ENCODE results near the gene COL6A3.

COL6A3 gene

GRCh38 chr2:237432484-237433092 lies 18.6 kb upstream of the COL6A3 start:
- Histone ChIP-seq H4K20me1 (no peaks in the 10 kb centered on the region), H3K4me1 (peaks cover 77% of the 10 kb centered on the region), H3K9ac (no peak overlapping the region), H3K27ac (no peak overlapping the region), H3K4me2 (peak overlapping the region; percentile 84), H3K4me3 (no peak overlapping the region), H3K9me3 (peaks cover 4% of the 10 kb centered on the region; the same call in 1 of the 2 replicates), H3K36me3 (no peaks in the 10 kb centered on the region), H3K27me3 (no peaks in the 10 kb centered on the region)
- TF ChIP-seq Cebpa-rat (IDR thresholded peaks at IDR 0.05): no peak

DNA sequence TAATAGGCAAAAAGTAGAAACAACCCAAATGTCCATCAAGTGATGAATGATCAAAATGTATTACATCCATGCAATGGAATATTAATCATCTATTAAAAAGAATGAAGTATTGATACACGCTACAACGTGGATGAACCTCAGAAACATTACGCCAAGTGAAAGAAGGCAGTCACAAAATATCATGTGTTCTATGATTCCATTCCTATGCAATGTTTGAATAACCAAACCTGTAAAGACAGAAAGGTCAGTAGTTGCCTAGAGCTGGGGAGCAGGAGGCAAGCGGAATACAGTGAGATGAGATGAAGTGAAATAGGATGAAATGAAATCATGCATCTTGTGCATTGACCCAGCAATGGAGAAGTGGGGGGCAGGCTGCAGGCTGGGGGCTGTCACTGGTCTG lies 17.9 kb upstream of the COL6A3 start:
- Histone ChIP-seq H3K9ac (no peak overlapping the region), H3K4me3 (no peak overlapping the region), H3K36me3 (no peaks in the 10 kb centered on the region), H3K4me1 (peaks cover 69% of the 10 kb centered on the region), H3K4me2 (no peak overlapping the region), H4K20me1 (no peaks in the 10 kb centered on the region), H3K27ac (no peak overlapping the region), H3K27me3 (no peaks in the 10 kb centered on the region), H3K9me3 (peaks cover 4% of the 10 kb centered on the region; the same call in 1 of the 2 replicates)
- TF ChIP-seq Cebpa-rat (IDR thresholded peaks at IDR 0.05): no peak

DNA sequence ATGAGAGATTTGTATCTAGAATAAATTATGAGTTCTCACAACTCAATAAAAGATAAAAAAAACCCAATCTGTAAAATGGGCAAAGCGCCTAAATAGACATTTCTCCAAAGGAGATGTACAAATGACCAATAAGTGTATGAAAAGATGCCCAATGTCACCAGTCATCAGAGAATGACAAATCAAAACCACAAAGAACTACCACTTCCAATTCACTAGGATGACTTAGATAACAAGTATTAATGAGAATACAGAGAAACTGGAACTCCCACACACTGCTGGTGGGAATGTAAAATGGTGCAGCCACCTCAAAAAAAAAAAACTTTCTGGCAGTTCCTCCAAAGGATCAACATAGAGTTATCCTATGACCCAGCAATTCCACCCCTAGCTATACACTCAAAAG lies 17.4 kb upstream of the COL6A3 start:
- Histone ChIP-seq H3K27me3 (no peaks in the 10 kb centered on the region), H3K4me1 (peaks cover 64% of the 10 kb centered on the region), H3K9ac (no peak overlapping the region), H4K20me1 (no peaks in the 10 kb centered on the region), H3K27ac (no peak overlapping the region), H3K9me3 (peaks cover 4% of the 10 kb centered on the region; the same call in 1 of the 2 replicates), H3K4me2 (no peak overlapping the region), H3K36me3 (no peaks in the 10 kb centered on the region), H3K4me3 (no peak overlapping the region)
- TF ChIP-seq Cebpa-rat (IDR thresholded peaks at IDR 0.05): no peak

- no peak overlapping the region for H3K4me3 ChIP-seq
- no peaks in the 10 kb centered on the region for H3K27me3 ChIP-seq
- TF ChIP-seq Cebpa-rat (IDR thresholded peaks at IDR 0.05): no peak
- H3K9ac ChIP-seq: no peak overlapping the region
- no peak overlapping the region for H3K27ac ChIP-seq
- H3K36me3 ChIP-seq: no peaks in the 10 kb centered on the region
- peaks cover 4% of the 10 kb centered on the region; the same call in 1 of the 2 replicates for H3K9me3 ChIP-seq
- no peaks in the 10 kb centered on the region for H4K20me1 ChIP-seq
- H3K4me1 ChIP-seq: peaks cover 59% of the 10 kb centered on the region
- no peak overlapping the region for H3K4me2 ChIP-seq
These were observed 16.9 kb upstream of the COL6A3 start for GRCh38 chr2:237430861-237431260.

GRCh38 chr2:237429753-237430152 lies 15.8 kb upstream of the COL6A3 start:
- Histone ChIP-seq H3K4me1 (peaks cover 48% of the 10 kb centered on the region), H4K20me1 (no peaks in the 10 kb centered on the region), H3K27ac (no peak overlapping the region), H3K4me2 (peak overlapping the region; percentile 46), H3K27me3 (no peaks in the 10 kb centered on the region), H3K4me3 (no peak overlapping the region), H3K9ac (no peak overlapping the region), H3K9me3 (peaks cover 4% of the 10 kb centered on the region; the same call in 1 of the 2 replicates), H3K36me3 (no peaks in the 10 kb centered on the region)
- TF ChIP-seq Cebpa-rat (IDR thresholded peaks at IDR 0.05): no peak

GRCh38 chr2:237427769-237428506 lies 14.0 kb upstream of the COL6A3 start:
- Histone ChIP-seq H3K4me2 (no peak overlapping the region), H3K27ac (no peak overlapping the region), H3K9ac (no peak overlapping the region), H3K4me1 (peaks cover 30% of the 10 kb centered on the region), H3K27me3 (no peaks in the 10 kb centered on the region), H3K36me3 (no peaks in the 10 kb centered on the region), H4K20me1 (no peaks in the 10 kb centered on the region), H3K9me3 (peaks cover 4% of the 10 kb centered on the region; the same call in 1 of the 2 replicates), H3K4me3 (no peak overlapping the region)
- no peak for TF ChIP-seq Cebpa-rat (IDR thresholded peaks at IDR 0.05)

DNA sequence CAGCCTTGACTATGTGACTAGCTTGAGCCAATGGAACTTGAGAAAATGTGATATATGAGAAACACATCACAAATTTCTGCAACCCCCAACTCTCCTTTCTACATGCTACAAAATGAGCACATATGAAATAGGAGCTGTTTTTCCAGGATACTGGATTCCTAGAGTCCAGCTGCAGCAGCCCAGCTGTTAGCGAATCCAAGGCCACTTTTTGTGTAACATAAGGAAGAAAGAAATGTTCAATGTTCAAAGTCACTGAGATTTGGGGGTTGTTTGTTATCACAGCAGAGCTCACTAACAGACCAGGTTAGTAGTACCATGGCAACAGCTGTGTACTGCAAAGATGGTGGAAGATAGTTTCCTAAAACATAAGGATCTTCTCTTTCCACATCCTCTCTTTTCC lies 12.6 kb upstream of the COL6A3 start:
- Histone ChIP-seq H3K27me3 (no peaks in the 10 kb centered on the region), H3K36me3 (no peaks in the 10 kb centered on the region), H4K20me1 (no peaks in the 10 kb centered on the region), H3K9ac (no peak overlapping the region), H3K9me3 (peaks cover 4% of the 10 kb centered on the region; the same call in 1 of the 2 replicates), H3K4me2 (no peak overlapping the region), H3K4me3 (no peak overlapping the region), H3K27ac (no peak overlapping the region), H3K4me1 (peaks cover 24% of the 10 kb centered on the region)
- no peak for TF ChIP-seq Cebpa-rat (IDR thresholded peaks at IDR 0.05)

DNA sequence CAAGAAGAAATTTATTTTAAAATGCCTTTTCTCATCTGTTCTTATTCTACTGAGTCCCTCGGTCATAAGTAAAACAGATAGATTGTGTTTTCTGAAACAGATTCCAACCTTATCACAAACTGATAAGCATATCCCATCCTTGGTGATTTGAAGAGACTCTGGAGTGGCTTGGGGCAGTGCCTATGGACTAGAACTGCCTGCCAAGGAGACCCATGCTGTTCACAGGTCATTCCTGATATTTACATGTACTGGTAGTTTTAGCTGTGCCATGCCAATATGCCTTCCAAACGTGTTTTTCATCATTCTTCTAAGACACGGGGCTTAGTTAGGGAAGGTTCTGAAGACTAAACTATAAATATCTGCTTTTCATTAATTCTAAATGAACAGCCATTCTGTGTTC lies 11.4 kb upstream of the COL6A3 start:
- TF ChIP-seq Cebpa-rat (IDR thresholded peaks at IDR 0.05): no peak
- no peaks in the 10 kb centered on the region for H4K20me1 ChIP-seq
- H3K27me3 ChIP-seq: no peaks in the 10 kb centered on the region
- H3K36me3 ChIP-seq: no peaks in the 10 kb centered on the region
- no peak overlapping the region for H3K4me3 ChIP-seq
- peaks cover 27% of the 10 kb centered on the region for H3K4me1 ChIP-seq
- no peak overlapping the region for H3K4me2 ChIP-seq
- no peak overlapping the region for H3K27ac ChIP-seq
- no peaks in the 10 kb centered on the region; the same call in 1 of the 2 replicates for H3K9me3 ChIP-seq
- no peak overlapping the region for H3K9ac ChIP-seq

GRCh38 chr2:237424544-237424943 lies 10.6 kb upstream of the COL6A3 start:
- Histone ChIP-seq H4K20me1 (no peaks in the 10 kb centered on the region), H3K9me3 (no peaks in the 10 kb centered on the region), H3K4me3 (no peak overlapping the region), H3K9ac (no peak overlapping the region), H3K4me2 (no peak overlapping the region), H3K27me3 (no peaks in the 10 kb centered on the region), H3K27ac (no peak overlapping the region), H3K36me3 (no peaks in the 10 kb centered on the region), H3K4me1 (peaks cover 22% of the 10 kb centered on the region)
- TF ChIP-seq Cebpa-rat (IDR thresholded peaks at IDR 0.05): no peak

- H3K27me3 ChIP-seq: no peaks in the 10 kb centered on the region
- H3K36me3 ChIP-seq: no peaks in the 10 kb centered on the region
- H3K9me3 ChIP-seq: no peaks in the 10 kb centered on the region
- H4K20me1 ChIP-seq: no peaks in the 10 kb centered on the region
- H3K4me1 ChIP-seq: peaks cover 15% of the 10 kb centered on the region
- TF ChIP-seq Cebpa-rat (IDR thresholded peaks at IDR 0.05): no peak
- no peak overlapping the region for H3K4me3 ChIP-seq
- no peak overlapping the region for H3K27ac ChIP-seq
- no peak overlapping the region for H3K4me2 ChIP-seq
- no peak overlapping the region for H3K9ac ChIP-seq
These were observed 9.9 kb upstream of the COL6A3 start for GRCh38 chr2:237423891-237424290.
